Endothelial cell (in vitro differentiated cells): ENCODE results near the gene PLXNA2. TPM values are rescaled to one million over a fixed set of nuclear protein-coding genes. Genes with fewer than 3 reads are reported as not detected.

Source experiments
- DNase-seq: peaks from one replicate; pipeline ENCODE4 v3.0.0; 2021; ENCODE audit warnings: low spot score
- H3K27ac Mint-ChIP-seq: one replicate; pipeline ENCODE4 v1.8.0; 2021; ENCODE audit warnings: mixed read lengths, inconsistent platforms; ENCODE audit not compliant: unreplicated experiment
- H3K27me3 Mint-ChIP-seq: one replicate; pipeline ENCODE4 v1.8.0; 2021; ENCODE audit warnings: mild to moderate bottlenecking, moderate library complexity, mixed read lengths, inconsistent platforms; ENCODE audit not compliant: unreplicated experiment
- H3K36me3 Mint-ChIP-seq: one replicate; pipeline ENCODE4 v1.8.0; 2021; ENCODE audit warnings: mild to moderate bottlenecking, low read depth, mixed read lengths, inconsistent platforms; ENCODE audit not compliant: unreplicated experiment
- H3K4me1 Mint-ChIP-seq: one replicate; pipeline ENCODE4 v1.8.0; 2021; ENCODE audit warnings: mild to moderate bottlenecking, mixed read lengths, inconsistent platforms; ENCODE audit not compliant: unreplicated experiment
- H3K4me3 Mint-ChIP-seq: one replicate; pipeline ENCODE4 v1.8.0; 2021; ENCODE audit warnings: mild to moderate bottlenecking, mixed read lengths, inconsistent platforms; ENCODE audit not compliant: unreplicated experiment
- H3K9me3 Mint-ChIP-seq: one replicate; pipeline ENCODE4 v1.8.0; 2021; ENCODE audit warnings: mixed read lengths, inconsistent platforms; ENCODE audit not compliant: unreplicated experiment
- CTCF ChIP-seq: fragments of 200-600 bp; sonication (generic); IDR thresholded peaks from one replicate; pipeline ENCODE4 v1.5.0; 2021; ENCODE audit warnings: antibody characterized with exemption; ENCODE audit not compliant: unreplicated experiment
- total RNA-seq: library from RNA; stranded (reverse); fragmentation: NEBNext Ultra II Directional; extraction: Animal tissue kit (Norgen Biotek cat#: 25700); gene quantifications from one replicate; pipeline ENCODE4 v1.2.1, GENCODE V29; 2021; ENCODE audit not compliant: unreplicated experiment

The PLXNA2 gene
- total RNA-seq, 1 donor from 2014 or later: 25.6 TPM

GRCh38 chr1:208228550-208228949 is 15.6 kb downstream of the PLXNA2 start:
- no peak for DNase-seq
- TF ChIP-seq CTCF: no peak
- peaks cover 6% of the 10 kb centered on the region for H3K27me3 Mint-ChIP-seq
- H3K4me3 Mint-ChIP-seq: no peak overlapping the region
- H3K9me3 Mint-ChIP-seq: no peaks in the 10 kb centered on the region
- H3K36me3 Mint-ChIP-seq: no peaks in the 10 kb centered on the region
- no peak overlapping the region for H3K27ac Mint-ChIP-seq
- H3K4me1 Mint-ChIP-seq: peaks cover 31% of the 10 kb centered on the region

- H3K27ac Mint-ChIP-seq: no peak overlapping the region
- H3K4me3 Mint-ChIP-seq: no peak overlapping the region
- H3K4me1 Mint-ChIP-seq: peaks cover 31% of the 10 kb centered on the region
- DNase-seq: no peak
- H3K9me3 Mint-ChIP-seq: no peaks in the 10 kb centered on the region
- H3K36me3 Mint-ChIP-seq: no peaks in the 10 kb centered on the region
- TF ChIP-seq CTCF: no peak
- peaks cover 10% of the 10 kb centered on the region for H3K27me3 Mint-ChIP-seq
These were observed 16.2 kb downstream of the PLXNA2 start for GRCh38 chr1:208228026-208228425.

- DNase-seq: no peak
- peaks cover 36% of the 10 kb centered on the region for H3K4me1 Mint-ChIP-seq
- no peak overlapping the region for H3K4me3 Mint-ChIP-seq
- H3K27ac Mint-ChIP-seq: no peak overlapping the region
- H3K36me3 Mint-ChIP-seq: no peaks in the 10 kb centered on the region
- H3K27me3 Mint-ChIP-seq: peaks cover 10% of the 10 kb centered on the region
- TF ChIP-seq CTCF: no peak
- no peaks in the 10 kb centered on the region for H3K9me3 Mint-ChIP-seq
These were observed 16.8 kb downstream of the PLXNA2 start for GRCh38 chr1:208227366-208227765.

GRCh38 chr1:208225954-208226937 is 17.9 kb downstream of the PLXNA2 start:
- peaks cover 42% of the 10 kb centered on the region for H3K4me1 Mint-ChIP-seq
- H3K36me3 Mint-ChIP-seq: no peaks in the 10 kb centered on the region
- no peak overlapping the region for H3K27ac Mint-ChIP-seq
- H3K9me3 Mint-ChIP-seq: no peaks in the 10 kb centered on the region
- TF ChIP-seq CTCF: no peak
- peaks cover 7% of the 10 kb centered on the region for H3K27me3 Mint-ChIP-seq
- H3K4me3 Mint-ChIP-seq: no peak overlapping the region
- DNase-seq: no peak

GRCh38 chr1:208224192-208224713 is 19.9 kb downstream of the PLXNA2 start:
- Mint-ChIP-seq H3K36me3 (no peaks in the 10 kb centered on the region), H3K4me3 (no peak overlapping the region), H3K4me1 (peaks cover 53% of the 10 kb centered on the region), H3K27ac (no peak overlapping the region), H3K27me3 (peaks cover 14% of the 10 kb centered on the region), H3K9me3 (no peaks in the 10 kb centered on the region)
- no peak for DNase-seq
- no peak for TF ChIP-seq CTCF
